ENCODE measurements around the gene U2AF2.

The U2AF2 gene

DNA sequence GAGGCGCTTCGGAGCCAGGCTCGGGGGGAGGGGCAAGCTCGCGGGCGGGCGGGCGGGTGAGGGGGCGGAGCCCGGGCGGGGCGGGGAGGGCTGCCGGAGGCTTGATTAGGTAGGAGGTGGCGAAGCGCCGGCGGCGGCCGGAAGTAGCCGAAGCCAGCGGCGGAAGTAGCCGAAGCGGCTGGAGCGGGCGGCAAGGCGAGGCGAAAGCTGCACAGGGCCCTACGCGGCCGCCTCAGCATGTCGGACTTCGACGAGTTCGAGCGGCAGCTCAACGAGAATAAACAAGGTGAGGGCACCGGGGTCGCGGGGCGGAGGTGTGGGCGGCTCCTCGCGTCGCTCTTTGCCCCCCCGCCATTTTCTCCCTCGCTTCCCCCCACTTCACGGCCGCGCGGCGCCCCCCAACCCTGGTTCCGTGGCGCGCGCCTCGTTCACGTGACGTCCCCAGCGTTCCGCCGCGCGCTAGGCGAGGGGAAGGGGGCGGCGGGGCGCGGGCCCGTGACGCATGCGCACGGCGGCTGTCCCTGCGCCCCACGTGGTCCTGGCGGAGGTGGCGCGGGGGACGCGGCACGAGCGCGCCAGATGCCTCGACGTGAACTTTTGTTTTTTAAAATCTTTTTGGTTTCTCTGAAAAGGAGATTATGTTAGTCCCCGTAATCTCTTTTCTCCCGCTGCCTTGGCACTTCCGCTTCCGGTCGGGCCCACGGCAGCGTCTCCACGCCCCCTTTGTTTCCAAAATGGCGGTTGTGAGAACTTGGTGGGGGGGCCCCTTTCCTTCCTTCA is at the start of gene U2AF2:
Gene U2AF2, plus strand, starts transcription at position 168 of the 780 bp plus-strand sequence. Its CDS starts 70 bp downstream, at position 238.
- DNase-seq (ENCODE audit: low spot score): peak; percentile 96

DNA sequence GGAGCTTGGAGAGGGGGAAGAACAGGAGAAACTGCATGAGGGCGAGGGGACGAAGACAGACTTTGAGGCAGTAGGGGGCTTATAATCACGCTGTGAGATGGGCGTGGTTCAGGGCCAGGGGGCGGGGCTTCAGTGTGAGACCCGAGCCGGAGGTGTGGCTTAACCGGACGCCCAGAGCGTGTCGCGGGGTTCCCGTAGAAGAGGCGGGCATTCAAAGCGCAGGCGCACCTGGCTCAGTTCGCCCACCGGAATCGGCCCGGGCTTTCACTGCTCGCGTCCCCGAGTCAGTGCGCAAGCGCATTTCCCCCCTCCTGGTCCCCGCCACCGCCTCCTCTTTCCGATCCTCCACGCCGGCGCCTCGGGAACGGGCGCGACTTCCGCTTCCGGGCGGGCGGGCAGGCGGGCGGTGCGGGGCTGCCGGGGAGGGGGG is 49.6 kb upstream of the U2AF2 start:
- peak; percentile 83 for DNase-seq (ENCODE audit: low spot score)

DNA sequence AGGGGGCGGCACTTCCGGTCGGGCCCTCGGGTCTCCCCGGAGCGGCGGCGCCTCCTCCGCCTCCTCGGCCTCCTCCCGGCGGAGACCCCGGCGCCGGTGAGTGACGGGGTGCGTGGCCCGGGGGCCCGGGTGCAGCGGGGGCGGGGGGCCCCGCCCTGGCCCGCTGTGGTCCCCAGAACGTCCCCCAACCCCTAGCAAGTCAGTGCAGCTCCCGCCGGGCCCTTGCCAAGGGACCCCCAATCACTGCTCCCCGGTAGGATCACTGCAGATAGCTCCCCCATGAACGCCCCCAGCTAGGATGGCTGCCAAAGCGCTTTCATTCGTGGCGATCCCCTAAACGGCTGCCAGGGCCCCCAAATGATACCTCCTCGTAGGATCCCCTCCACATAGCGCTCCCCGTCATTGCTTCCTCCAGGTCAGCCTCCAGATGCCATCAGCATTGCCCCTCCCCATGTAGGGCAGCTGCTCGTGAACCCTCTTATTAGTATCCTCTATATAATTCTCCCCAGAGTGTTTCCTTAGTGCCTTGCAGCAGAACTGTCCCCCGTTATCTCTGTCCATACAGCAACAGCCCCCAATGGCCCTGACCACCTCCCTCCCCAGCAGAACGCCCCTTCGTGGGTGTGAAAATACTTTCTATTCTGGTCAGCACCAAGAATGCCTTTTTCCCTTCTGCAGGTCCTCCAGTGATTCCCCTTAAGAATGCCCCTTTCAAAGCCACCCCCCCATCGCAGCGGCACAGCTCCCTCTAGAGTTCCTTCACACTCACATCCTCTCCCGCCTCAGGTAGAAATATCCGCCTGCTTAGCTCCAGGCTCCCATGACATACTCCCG is 49.0 kb upstream of the U2AF2 start, which contains the start of gene ZNF865:
Gene ZNF865, plus strand, starts transcription at position 11 of the 834 bp plus-strand sequence. CDS start 7,972 bp downstream, outside the sequence.
- peak; percentile 65 for DNase-seq (ENCODE audit: low spot score)

DNA sequence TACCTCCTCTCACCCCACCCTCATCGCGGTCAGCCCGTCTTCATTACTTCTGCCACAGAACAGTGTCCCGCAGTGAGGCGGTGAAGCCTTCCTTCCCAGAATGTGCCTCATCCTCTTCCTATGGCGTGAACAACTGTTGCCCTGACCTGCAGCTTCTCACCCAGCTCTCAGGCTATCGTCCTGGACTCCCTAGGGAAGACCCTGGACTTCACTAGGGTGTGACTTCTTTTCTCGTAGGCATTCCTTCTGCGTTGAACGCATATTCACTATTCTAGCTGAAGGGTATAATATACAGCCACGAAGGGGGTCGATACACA is 48.4 kb upstream of the U2AF2 start:
- DNase-seq (ENCODE audit: low spot score): no peak

DNA sequence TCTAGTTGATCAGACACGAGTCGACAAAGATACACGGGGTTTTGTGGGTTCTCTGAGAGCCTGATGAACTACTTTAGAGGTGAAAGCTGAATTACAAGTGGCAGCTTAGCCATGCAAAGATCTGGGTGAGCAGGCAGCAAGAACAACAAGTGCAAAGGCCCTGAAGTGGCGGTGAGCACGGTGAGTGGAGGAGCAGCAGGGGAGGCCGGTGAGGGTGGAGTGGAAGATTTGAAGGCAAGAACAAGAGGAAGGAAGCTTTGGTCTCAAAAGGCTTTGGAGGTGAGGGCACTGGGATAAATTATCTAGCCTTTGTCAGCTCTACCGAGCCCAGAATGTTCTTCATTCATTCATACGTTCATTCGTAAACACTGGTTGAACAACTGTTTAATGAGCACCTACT is 48.0 kb upstream of the U2AF2 start:
- no peak for DNase-seq (ENCODE audit: low spot score)

DNA sequence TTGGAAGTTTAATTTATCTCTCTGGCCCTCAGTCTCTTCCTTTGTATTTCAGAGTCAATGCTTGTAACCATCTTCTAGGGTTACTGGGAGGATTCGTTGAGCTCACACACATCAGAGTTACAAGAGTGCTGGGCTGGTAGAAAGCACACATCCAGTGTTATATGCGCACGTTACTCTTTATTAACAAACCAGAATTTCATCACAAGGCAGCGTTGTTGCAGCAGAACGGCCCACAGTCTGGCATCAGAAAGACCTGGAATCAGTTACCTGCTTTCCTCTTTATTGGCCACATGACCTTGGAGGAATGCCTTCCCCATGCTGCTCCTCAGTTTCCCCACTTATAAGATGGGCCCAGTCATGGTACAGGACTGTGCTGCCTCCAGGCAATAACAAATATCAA is 45.5 kb upstream of the U2AF2 start:
- no peak for DNase-seq (ENCODE audit: low spot score)

DNA sequence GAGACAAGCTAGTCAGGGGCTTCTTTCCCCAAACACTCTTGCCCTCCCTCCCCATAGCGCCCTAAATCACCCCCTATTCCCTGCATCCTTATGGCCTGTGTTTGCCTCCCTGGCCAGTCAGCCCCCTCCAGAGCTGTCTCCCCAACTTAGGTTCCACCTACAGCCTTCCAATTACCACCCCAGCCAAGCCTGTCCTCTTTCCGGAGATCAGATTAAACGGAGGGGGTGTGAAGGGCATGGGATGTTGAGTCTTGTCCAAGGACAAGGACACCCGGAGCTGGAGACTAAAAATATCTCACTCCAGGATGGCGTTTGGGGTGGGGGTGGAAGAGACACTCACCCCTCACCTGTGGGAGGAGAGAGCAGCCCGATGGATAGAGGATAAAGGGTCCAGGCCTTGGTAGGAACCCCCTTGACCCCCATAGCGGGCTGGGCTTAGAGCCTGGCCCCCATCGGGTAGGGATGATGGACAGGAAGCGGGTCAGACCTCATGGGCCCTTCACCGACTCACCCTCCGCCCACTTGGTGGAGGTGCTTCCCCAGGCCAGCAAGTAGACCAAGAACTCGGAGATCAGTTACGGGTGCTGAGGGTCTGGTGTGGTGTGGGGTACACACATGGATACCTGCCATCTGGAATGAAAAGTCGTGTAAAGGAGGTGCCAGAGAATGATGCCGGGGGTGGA is 43.4 kb upstream of the U2AF2 start:
- DNase-seq (ENCODE audit: low spot score): no peak

DNA sequence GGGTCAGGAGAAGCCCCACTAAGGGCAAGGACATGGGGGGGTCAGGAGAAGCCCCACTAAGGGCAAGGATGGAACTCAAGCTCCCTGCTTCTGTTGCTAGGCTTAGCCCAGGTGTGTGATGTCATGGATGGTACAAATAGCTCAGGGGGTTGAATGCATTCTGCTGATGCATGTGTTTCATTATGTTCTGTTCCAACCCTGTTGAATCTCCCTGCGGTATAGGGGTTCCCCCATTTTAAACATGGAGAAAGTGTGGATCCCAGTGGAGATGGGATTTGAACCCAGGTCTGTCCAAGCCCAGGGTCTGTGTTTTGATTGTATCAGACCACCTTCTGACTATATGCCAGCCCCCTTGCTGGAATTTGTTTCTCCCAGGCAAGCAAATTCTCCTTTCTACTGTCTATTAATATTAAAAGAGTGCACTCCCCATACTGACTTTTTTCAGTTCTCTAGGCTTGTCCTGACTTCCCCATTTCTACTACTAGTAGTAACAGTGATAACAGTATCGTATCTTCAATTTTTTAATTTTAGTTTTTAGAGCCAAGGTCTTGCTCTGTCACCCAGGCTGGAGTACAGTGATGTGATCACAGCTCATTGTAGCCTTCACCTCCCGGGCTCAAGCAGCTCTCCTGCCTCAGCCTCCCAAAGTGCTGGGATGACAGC is 42.7 kb upstream of the U2AF2 start:
- no peak for DNase-seq (ENCODE audit: low spot score)

DNA sequence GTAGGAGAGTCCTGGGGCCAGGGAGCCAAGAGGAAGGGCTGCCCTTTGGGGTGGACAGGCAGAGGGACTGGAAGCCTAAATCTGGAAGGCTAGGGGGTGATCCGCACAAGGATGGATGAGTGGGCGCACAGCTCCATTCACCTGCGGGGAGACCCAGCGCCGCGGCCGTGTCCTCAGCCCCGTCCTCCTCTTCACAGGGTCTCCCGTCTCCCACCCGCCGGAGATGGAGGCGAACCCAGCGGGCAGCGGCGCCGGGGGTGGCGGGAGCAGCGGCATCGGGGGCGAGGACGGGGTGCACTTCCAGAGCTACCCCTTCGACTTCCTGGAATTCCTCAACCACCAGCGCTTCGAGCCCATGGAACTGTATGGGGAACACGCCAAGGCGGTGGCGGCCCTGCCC is 41.4 kb upstream of the U2AF2 start:
- DNase-seq (ENCODE audit: low spot score): no peak

DNA sequence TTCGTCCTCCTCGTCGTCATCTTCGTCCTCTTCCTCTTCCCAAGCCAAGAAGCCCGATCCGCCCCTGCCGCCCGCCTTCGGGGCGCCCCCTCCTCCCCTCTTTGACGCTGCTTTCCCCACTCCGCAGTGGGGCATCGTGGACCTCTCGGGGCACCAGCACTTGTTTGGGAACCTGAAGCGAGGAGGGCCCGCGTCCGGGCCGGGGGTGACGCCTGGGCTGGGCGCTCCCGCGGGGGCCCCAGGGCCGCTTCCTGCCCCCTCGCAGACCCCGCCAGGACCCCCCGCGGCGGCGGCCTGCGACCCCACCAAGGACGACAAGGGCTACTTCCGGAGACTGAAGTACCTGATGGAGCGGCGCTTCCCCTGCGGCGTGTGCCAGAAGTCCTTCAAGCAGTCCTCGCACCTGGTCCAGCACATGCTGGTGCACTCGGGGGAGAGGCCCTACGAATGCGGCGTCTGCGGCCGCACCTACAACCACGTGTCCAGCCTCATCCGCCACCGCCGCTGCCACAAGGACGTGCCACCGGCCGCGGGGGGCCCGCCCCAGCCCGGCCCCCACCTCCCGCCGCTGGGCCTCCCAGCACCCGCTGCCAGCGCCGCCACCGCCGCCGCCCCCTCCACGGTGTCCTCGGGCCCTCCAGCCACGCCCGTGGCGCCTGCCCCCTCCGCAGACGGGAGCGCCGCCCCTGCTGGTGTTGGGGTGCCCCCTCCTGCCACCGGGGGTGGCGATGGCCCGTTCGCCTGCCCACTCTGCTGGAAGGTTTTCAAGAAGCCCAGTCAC is 40.7 kb upstream of the U2AF2 start:
- DNase-seq (ENCODE audit: low spot score): no peak

DNA sequence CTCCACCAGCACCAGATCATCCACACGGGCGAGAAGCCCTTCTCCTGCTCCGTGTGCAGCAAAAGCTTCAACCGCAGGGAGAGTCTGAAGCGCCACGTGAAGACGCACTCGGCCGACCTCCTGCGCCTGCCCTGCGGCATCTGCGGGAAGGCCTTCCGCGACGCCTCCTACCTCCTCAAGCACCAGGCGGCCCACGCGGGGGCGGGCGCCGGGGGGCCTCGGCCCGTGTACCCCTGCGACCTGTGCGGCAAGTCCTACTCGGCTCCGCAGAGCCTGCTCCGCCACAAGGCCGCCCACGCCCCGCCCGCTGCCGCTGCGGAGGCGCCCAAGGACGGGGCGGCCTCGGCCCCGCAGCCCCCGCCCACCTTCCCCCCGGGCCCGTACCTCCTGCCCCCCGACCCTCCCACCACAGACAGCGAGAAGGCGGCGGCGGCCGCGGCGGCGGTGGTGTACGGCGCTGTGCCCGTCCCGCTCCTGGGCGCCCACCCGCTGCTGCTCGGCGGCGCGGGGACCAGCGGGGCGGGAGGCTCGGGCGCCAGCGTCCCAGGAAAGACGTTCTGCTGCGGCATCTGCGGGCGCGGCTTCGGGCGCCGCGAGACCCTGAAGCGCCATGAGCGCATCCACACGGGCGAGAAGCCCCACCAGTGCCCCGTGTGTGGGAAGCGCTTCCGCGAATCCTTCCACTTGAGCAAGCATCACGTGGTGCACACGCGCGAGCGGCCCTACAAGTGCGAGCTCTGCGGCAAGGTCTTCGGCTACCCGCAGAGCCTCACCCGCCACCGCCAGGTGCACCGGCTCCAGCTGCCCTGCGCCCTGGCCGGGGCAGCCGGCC is 39.9 kb upstream of the U2AF2 start:
- no peak for DNase-seq (ENCODE audit: low spot score)

DNA sequence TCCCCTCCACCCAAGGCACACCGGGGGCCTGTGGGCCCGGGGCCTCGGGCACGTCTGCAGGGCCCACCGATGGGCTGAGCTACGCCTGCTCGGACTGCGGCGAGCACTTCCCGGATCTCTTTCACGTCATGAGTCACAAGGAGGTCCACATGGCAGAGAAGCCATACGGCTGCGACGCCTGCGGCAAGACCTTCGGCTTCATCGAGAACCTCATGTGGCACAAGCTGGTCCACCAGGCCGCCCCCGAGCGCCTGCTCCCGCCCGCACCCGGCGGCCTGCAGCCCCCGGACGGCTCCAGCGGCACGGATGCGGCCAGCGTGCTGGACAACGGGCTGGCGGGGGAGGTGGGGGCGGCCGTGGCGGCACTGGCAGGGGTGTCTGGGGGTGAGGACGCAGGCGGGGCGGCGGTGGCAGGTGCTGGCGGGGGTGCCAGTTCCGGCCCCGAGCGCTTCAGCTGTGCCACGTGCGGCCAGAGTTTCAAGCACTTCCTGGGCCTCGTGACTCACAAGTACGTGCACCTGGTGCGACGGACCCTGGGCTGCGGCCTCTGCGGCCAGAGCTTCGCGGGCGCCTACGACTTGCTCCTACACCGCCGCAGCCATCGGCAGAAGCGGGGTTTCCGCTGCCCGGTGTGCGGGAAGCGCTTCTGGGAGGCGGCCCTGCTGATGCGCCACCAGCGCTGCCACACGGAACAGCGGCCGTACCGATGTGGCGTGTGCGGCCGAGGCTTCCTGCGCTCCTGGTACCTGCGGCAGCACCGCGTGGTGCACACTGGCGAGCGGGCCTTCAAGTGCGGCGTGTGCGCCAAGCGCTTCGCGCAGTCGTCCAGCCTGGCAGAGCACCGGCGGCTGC is 39.1 kb upstream of the U2AF2 start:
- no peak for DNase-seq (ENCODE audit: low spot score)

DNA sequence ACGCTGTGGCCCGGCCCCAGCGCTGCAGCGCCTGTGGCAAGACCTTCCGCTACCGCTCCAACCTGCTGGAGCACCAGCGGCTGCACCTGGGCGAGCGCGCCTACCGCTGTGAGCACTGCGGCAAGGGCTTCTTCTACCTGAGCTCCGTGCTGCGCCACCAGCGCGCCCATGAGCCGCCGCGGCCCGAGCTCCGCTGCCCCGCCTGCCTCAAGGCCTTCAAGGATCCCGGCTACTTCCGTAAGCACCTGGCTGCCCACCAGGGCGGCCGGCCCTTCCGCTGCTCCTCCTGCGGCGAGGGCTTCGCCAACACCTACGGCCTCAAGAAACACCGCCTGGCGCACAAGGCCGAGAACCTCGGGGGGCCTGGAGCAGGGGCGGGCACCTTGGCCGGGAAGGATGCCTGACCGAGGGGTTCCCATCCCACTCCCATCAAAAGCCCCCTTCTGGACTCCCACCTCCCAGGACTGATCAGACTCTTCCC is 38.4 kb upstream of the U2AF2 start:
- no peak for DNase-seq (ENCODE audit: low spot score)

DNA sequence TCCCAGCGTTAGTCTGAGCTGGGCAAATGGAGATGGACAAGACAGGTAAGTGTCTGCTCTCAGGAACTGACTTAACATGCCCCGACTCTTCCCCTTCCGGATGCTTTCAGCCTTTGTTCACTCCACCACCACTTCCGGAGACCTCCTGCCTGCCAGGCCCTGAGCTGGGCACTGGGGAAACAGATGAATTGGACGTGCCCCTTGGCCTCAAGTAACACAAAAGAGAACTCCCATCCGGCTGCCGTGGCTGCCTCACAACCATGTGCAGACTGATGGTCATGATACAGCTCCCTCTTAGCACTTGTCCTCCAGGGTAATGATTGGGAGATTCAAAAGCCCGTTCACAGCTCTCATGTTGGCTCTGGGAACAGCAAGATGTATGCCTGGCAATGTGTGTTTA is 37.4 kb upstream of the U2AF2 start:
- no peak for DNase-seq (ENCODE audit: low spot score)

DNA sequence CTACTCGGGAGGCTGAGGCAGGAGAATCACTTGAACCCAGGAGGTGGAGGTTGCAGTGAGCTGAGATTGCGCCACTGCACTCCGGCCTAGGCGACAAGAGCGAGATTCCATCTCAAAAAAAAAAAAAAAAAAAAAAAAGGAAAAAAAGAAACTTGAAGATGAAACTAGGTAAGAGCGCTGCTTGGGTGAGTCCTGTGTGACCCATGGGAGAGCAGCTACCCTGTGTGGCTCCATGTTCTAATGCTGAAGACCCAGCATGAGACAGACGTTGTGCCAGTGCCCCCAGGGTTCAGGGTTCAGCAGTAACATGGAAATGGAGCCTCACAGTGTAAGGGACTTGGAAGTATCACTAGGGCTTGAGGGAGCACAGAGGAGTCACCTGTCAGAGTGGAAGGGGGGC is 36.4 kb upstream of the U2AF2 start:
- no peak for DNase-seq (ENCODE audit: low spot score)

DNA sequence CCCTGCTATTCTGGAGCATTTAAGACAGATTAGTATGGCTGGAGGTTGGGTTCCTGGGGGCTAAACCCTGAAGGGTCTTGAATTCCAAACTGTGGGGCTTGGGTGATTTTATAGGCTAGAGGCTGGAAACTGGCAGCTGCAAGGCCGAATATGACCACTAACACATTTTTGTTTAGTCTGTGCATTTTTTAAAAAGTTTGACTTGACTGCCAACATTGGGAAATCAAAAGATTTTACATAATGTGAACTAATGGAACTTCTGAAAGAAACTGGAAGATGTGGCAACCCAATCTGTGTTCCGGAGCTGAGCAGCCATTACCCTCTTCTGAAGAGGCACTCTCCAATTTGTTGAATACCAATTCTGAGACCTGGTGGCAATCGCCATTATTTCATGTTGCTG is 35.5 kb upstream of the U2AF2 start:
- DNase-seq (ENCODE audit: low spot score): no peak

DNA sequence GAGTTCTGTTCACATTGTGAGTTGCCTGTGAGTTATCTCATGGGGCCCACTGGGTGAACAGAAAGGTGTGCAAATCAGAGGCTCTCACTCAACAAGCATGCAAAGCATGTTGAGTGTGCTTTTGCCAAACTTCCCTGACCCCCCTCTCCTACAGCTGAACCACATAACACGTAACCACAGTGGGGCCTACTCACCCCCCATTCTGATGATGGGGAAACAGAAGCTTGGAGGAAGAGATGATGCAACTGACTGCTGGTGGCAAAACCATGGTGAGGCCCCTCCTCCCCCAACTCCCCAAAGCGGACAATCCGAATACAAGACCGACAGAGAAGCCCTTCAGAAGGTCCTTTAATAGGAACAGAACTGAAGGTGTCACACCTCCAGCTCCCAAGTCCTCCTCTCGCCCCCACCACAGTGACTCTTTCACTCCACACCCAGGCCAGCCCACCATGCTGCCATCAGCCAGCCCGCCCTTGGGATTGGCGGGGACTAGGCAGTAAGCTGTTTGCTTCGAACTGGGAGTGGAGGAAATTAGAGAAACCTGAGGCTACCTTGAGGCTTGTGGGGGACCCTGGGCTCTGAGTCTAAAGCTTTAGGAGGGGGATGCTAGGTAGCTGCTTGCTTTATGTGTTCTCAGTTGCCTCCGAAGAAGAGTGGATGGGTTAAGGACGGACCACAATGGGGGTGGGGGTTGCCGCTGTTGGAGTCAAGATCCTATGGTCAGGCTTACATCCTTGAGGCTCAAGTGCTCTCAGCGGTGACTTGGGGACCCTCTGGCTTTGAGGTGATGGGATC is 34.2 kb upstream of the U2AF2 start:
- no peak for DNase-seq (ENCODE audit: low spot score)

DNA sequence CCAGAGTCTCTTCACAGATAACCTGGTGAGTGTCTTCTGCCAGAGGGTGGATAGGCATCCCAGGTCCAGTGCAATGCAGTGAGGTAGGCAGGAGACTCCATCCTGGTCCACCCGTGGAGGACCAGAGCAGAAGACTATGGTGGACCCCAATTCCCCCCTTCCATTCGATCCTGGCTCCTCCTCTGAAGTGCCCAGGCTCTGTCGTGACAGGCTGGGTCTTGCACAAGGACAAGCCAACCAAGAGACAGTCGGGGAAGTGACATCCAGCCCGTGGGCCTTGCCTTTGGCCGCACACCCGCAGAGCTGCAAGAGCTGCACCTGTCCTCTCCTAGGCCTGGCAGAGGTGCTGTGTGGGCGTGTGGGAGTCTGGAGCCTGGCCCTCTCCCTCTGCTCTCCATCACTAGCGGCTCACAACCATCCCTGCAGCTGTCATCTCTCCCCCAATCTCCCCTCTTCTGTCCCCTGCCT is 33.6 kb upstream of the U2AF2 start:
- no peak for DNase-seq (ENCODE audit: low spot score)

All from hematopoietic multipotent progenitor cell treated with erythropoietin and hydrocortisone succinate and interleukin-3 and kit ligand, for 15 days (in vitro differentiated cells).